IPS-11a (cell line): Measurements from ENCODE around the gene HCAR3.
"Not testable (repeated sequence)": the region's sequence is repeated elsewhere in the genome, so short reads cannot be mapped to it uniquely, and the experiment has no call there.

Experiments used
- H3K4me3 ChIP-seq: one replicate; pipeline ENCODE4 v1.5.1; 2013; ENCODE audit warnings: low read depth, low read length, control low read depth

The HCAR3 gene

GRCh38 chr12:122676015-122676414 is 40.6 kb downstream of the HCAR3 start:
- not testable (repeated sequence) for H3K4me3 ChIP-seq

GRCh38 chr12:122672515-122672914 is 44.1 kb downstream of the HCAR3 start:
- H3K4me3 ChIP-seq, result no peak overlapping the region

GRCh38 chr12:122669397-122670070 is 47.1 kb downstream of the HCAR3 start:
- no peak overlapping the region for H3K4me3 ChIP-seq

GRCh38 chr12:122668268-122668667 is 48.3 kb downstream of the HCAR3 start:
- H3K4me3 ChIP-seq, result no peak overlapping the region

GRCh38 chr12:122665759-122666158 is 50.9 kb downstream of the HCAR3 start:
- no peak overlapping the region for H3K4me3 ChIP-seq

- no peak overlapping the region for H3K4me3 ChIP-seq
These were observed 51.3 kb downstream of the HCAR3 start for GRCh38 chr12:122665349-122665748.
